HEK293 (cell line): ENCODE measurements around the gene ILRUN.
A peak's percentile ranks its signal among the peaks of the same experiment; 100 is the strongest.

Experiments
- BCL6B ChIP-seq: fragments of 450-650 bp; formaldehyde crosslinking; IDR thresholded peaks from 2 replicates; pipeline ENCODE4 v1.5.1; 2017; ENCODE audit warnings: missing biosample characterization, missing genetic modification characterization
- CTCF ChIP-seq: fragments of 450-650 bp; formaldehyde crosslinking; IDR thresholded peaks from 2 replicates; pipeline ENCODE4 v1.5.1; 2016; ENCODE audit warnings: missing biosample characterization, missing genetic modification characterization
- EGR2 ChIP-seq: fragments of 450-650 bp; formaldehyde crosslinking; IDR thresholded peaks from 2 replicates; pipeline ENCODE4 v1.5.1; 2016; ENCODE audit warnings: low read depth, missing biosample characterization, missing genetic modification characterization
- FEZF1 ChIP-seq: fragments of 450-650 bp; formaldehyde crosslinking; IDR thresholded peaks from 2 replicates; pipeline ENCODE4 v1.5.1; 2016; ENCODE audit warnings: missing biosample characterization, missing genetic modification characterization
- GLIS1 ChIP-seq: fragments of 450-650 bp; formaldehyde crosslinking; IDR thresholded peaks from 2 replicates; pipeline ENCODE4 v1.5.1; 2016; ENCODE audit warnings: missing biosample characterization, missing genetic modification characterization
- INSM2 ChIP-seq: fragments of 450-650 bp; formaldehyde crosslinking; IDR thresholded peaks from 2 replicates; pipeline ENCODE4 v1.5.1; 2016; ENCODE audit warnings: missing biosample characterization, missing genetic modification characterization
- PRDM10 ChIP-seq: fragments of 450-650 bp; formaldehyde crosslinking; IDR thresholded peaks from 2 replicates; pipeline ENCODE4 v1.5.1; 2016; ENCODE audit warnings: missing biosample characterization, missing genetic modification characterization
- REPIN1 ChIP-seq: fragments of 450-650 bp; formaldehyde crosslinking; IDR thresholded peaks from 2 replicates; pipeline ENCODE4 v1.5.1; 2017; ENCODE audit warnings: missing biosample characterization, missing genetic modification characterization, low read depth
- ZEB2 ChIP-seq: fragments of 450-650 bp; formaldehyde crosslinking; IDR thresholded peaks from 2 replicates; pipeline ENCODE4 v1.5.1; 2016; ENCODE audit warnings: missing biosample characterization, missing genetic modification characterization
- ZFP41 ChIP-seq: fragments of 450-650 bp; formaldehyde crosslinking; IDR thresholded peaks from 2 replicates; pipeline ENCODE4 v1.5.1; 2016; ENCODE audit warnings: missing biosample characterization, missing genetic modification characterization, borderline replicate concordance
- ZIC2 ChIP-seq: fragments of 450-650 bp; formaldehyde crosslinking; IDR thresholded peaks from 2 replicates; pipeline ENCODE4 v1.5.1; 2016; ENCODE audit warnings: missing biosample characterization, missing genetic modification characterization
- ZNF132 ChIP-seq: fragments of 450-650 bp; formaldehyde crosslinking; IDR thresholded peaks from 2 replicates; pipeline ENCODE4 v1.5.1; 2017; ENCODE audit warnings: missing biosample characterization, missing genetic modification characterization, borderline replicate concordance
- ZNF354C ChIP-seq: fragments of 450-650 bp; formaldehyde crosslinking; IDR thresholded peaks from 2 replicates; pipeline ENCODE4 v1.5.1; 2016; ENCODE audit warnings: missing biosample characterization, missing genetic modification characterization, low read depth, borderline replicate concordance
- ZNF510 ChIP-seq: fragments of 450-650 bp; formaldehyde crosslinking; IDR thresholded peaks from 2 replicates; pipeline ENCODE4 v1.5.1; 2018; ENCODE audit warnings: mild to moderate bottlenecking, missing genetic modification characterization, missing biosample characterization; ENCODE audit not compliant: insufficient replicate concordance
- ZNF585B ChIP-seq: fragments of 450-650 bp; formaldehyde crosslinking; IDR thresholded peaks from 2 replicates; pipeline ENCODE4 v1.5.1; 2016; ENCODE audit warnings: missing biosample characterization, missing genetic modification characterization
- ZNF776 ChIP-seq: fragments of 450-650 bp; formaldehyde crosslinking; IDR thresholded peaks from 2 replicates; pipeline ENCODE4 v1.5.0; 2017; ENCODE audit warnings: missing biosample characterization, missing genetic modification characterization, borderline replicate concordance
- ZNF785 ChIP-seq: fragments of 450-650 bp; formaldehyde crosslinking; IDR thresholded peaks from 2 replicates; pipeline ENCODE4 v1.5.1; 2016; ENCODE audit warnings: missing biosample characterization, missing genetic modification characterization
- ZSCAN16 ChIP-seq: fragments of 450-650 bp; formaldehyde crosslinking; IDR thresholded peaks from 2 replicates; pipeline ENCODE4 v1.5.1; 2016; ENCODE audit warnings: missing biosample characterization, missing genetic modification characterization
- TF ChIP-seq, protein P1 (sequence below): fragments of 450-650 bp; formaldehyde crosslinking; IDR thresholded peaks from 2 replicates; pipeline ENCODE4 v1.5.1; 2016; ENCODE audit warnings: missing biosample characterization, missing genetic modification characterization
- TF ChIP-seq, protein P2 (sequence below): fragments of 450-650 bp; formaldehyde crosslinking; IDR thresholded peaks from 2 replicates; pipeline ENCODE4 v1.5.1; 2016; ENCODE audit warnings: missing biosample characterization, missing genetic modification characterization, low read depth
- TF ChIP-seq, protein P3 (sequence below): fragments of 450-650 bp; formaldehyde crosslinking; conservative IDR thresholded peaks from 2 replicates; pipeline ENCODE4 v1.5.1; 2016; ENCODE audit warnings: low read depth, missing biosample characterization, missing genetic modification characterization
- TF ChIP-seq, protein P4 (sequence below): fragments of 450-650 bp; formaldehyde crosslinking; IDR thresholded peaks from 2 replicates; pipeline ENCODE4 v1.5.1; 2016; ENCODE audit warnings: missing biosample characterization, missing genetic modification characterization, borderline replicate concordance

ILRUN gene

DNA sequence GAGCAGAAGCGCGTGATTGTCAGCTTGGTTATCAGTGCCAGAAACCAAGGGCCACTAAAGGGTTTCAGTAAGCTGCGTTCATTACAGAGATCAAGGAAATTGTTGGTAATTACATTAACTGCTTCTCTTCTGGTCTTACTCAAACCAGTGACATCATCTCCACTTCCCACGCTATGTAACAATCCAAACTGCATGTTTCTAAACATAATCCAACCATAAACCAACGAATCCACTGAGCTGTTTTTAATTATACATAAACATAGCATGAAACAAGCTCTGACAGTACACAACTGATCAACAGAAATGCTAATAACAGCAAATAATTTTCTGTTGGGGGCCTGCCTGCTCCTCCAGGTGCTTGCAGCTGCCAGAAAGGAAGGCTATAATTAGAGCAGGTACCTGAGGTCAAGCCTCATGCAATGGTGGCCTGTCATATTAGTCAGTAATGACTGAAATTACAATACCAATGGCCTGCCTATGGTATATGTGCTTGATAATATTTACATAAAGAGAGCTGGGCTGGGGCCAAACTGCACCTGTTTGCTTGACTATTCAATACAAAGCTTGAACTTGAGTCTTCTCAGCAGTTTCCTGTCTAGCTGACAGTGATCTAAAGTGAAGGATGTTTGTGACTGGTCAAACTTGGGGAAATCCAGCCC lies 40.1 kb downstream of the ILRUN start (continued):
- TF ChIP-seq ZFP41 (no peak), ZNF132 (tag by site-specific recombination) (no peak), ZNF776 (tag by site-specific recombination) (no peak), INSM2 (tag by site-specific recombination) (peak; percentile 99), ZSCAN16 (tag by site-specific recombination) (no peak), ZNF510 (tag by site-specific recombination) (no peak), ZIC2 (tag by site-specific recombination) (no peak), PRDM10 (peak; percentile 71), REPIN1 (tag by site-specific recombination) (no peak), GLIS1 (tag by site-specific recombination) (no peak), ZNF354C (tag by site-specific recombination) (no peak), ZNF785 (tag by site-specific recombination) (no peak), EGR2 (tag by site-specific recombination) (no peak), ZEB2 (tag by site-specific recombination) (peak; percentile 98), BCL6B (tag by site-specific recombination) (no peak), ZNF585B (no peak), CTCF (no peak), FEZF1 (tag by site-specific recombination) (peak; percentile 82)
- TF ChIP-seq, protein P1, sequence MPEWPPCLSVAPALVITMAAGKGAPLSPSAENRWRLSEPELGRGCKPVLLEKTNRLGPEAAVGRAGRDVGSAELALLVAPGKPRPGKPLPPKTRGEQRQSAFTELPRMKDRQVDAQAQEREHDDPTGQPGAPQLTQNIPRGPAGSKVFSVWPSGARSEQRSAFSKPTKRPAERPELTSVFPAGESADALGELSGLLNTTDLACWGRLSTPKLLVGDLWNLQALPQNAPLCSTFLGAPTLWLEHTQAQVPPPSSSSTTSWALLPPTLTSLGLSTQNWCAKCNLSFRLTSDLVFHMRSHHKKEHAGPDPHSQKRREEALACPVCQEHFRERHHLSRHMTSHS (tag by site-specific recombination) = no peak
- TF ChIP-seq, protein P2, sequence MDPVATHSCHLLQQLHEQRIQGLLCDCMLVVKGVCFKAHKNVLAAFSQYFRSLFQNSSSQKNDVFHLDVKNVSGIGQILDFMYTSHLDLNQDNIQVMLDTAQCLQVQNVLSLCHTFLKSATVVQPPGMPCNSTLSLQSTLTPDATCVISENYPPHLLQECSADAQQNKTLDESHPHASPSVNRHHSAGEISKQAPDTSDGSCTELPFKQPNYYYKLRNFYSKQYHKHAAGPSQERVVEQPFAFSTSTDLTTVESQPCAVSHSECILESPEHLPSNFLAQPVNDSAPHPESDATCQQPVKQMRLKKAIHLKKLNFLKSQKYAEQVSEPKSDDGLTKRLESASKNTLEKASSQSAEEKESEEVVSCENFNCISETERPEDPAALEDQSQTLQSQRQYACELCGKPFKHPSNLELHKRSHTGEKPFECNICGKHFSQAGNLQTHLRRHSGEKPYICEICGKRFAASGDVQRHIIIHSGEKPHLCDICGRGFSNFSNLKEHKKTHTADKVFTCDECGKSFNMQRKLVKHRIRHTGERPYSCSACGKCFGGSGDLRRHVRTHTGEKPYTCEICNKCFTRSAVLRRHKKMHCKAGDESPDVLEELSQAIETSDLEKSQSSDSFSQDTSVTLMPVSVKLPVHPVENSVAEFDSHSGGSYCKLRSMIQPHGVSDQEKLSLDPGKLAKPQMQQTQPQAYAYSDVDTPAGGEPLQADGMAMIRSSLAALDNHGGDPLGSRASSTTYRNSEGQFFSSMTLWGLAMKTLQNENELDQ (tag by site-specific recombination) = no peak
- TF ChIP-seq, protein P3, sequence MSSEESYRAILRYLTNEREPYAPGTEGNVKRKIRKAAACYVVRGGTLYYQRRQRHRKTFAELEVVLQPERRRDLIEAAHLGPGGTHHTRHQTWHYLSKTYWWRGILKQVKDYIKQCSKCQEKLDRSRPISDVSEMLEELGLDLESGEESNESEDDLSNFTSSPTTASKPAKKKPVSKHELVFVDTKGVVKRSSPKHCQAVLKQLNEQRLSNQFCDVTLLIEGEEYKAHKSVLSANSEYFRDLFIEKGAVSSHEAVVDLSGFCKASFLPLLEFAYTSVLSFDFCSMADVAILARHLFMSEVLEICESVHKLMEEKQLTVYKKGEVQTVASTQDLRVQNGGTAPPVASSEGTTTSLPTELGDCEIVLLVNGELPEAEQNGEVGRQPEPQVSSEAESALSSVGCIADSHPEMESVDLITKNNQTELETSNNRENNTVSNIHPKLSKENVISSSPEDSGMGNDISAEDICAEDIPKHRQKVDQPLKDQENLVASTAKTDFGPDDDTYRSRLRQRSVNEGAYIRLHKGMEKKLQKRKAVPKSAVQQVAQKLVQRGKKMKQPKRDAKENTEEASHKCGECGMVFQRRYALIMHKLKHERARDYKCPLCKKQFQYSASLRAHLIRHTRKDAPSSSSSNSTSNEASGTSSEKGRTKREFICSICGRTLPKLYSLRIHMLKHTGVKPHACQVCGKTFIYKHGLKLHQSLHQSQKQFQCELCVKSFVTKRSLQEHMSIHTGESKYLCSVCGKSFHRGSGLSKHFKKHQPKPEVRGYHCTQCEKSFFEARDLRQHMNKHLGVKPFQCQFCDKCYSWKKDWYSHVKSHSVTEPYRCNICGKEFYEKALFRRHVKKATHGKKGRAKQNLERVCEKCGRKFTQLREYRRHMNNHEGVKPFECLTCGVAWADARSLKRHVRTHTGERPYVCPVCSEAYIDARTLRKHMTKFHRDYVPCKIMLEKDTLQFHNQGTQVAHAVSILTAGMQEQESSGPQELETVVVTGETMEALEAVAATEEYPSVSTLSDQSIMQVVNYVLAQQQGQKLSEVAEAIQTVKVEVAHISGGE (tag by site-specific recombination) = no peak
- TF ChIP-seq, protein P4, sequence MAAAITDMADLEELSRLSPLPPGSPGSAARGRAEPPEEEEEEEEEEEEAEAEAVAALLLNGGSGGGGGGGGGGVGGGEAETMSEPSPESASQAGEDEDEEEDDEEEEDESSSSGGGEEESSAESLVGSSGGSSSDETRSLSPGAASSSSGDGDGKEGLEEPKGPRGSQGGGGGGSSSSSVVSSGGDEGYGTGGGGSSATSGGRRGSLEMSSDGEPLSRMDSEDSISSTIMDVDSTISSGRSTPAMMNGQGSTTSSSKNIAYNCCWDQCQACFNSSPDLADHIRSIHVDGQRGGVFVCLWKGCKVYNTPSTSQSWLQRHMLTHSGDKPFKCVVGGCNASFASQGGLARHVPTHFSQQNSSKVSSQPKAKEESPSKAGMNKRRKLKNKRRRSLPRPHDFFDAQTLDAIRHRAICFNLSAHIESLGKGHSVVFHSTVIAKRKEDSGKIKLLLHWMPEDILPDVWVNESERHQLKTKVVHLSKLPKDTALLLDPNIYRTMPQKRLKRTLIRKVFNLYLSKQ (tag by site-specific recombination) = no peak
